ENCODE data around the gene CKLF.

The CKLF gene

DNA sequence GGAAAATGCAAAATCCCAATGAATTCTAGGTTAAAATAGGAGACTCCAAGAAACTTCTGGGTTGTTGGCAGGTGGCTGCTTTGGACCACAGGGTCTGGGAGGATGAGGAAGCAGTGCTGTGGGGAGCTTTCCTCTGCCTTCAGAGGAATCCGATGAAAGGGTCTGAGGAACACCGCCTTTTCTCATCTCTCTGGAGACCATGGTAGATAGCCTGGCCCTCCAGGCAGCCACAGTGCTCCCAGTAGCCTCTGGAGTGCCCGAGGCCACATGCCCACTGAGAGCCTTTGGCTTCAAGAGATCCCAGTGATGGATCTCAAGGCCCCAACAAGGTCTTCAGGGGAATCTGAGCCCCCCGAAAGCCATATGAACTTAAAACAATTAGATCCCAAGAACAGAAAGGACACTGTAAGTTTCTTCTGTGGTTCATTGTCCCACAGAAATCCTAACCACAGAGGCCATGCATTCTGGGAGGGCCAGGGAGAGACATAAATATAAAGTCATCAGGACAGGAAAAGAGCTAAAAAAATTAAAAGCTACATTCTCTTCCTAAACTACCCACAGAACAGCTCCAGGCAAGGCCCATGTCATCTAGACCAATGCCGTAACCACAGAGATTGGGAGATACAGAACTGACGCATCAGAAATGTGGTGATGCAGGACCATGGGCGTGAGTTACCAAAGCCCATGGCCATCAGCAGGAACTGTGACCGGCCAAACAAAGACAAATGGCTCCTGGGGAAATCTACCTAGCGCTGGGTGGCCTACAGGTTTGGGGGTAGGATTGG is 26.8 kb upstream of the CKLF start:
- H4K8ac ChIP-seq (ENCODE audit: low read depth, low read length) = no peak overlapping the region
- no peak overlapping the region for H3K18ac ChIP-seq (ENCODE audit: low read length)
- H3K56ac ChIP-seq (ENCODE audit: low read length) = no peak overlapping the region
- H3K4me2 ChIP-seq (ENCODE audit: low read length) = no peak overlapping the region
- H2BK15ac ChIP-seq (replicated peaks; ENCODE audit: low read depth) = no peak overlapping the region
- no peak overlapping the region for H2AK5ac ChIP-seq (ENCODE audit: low read length)
- no peak overlapping the region for H3K4ac ChIP-seq (ENCODE audit: low read depth, low read length)
- no peaks in the 10 kb centered on the region for H3K79me2 ChIP-seq (ENCODE audit: control insufficient read depth, insufficient read depth, low read length)
- no peak for DNase-seq
- H3K23ac ChIP-seq (ENCODE audit: low read length) = no peak overlapping the region
- no peaks in the 10 kb centered on the region for H3K27me3 ChIP-seq (ENCODE audit: insufficient read depth, low read length, poor library complexity)
- no CpG with 5 or more reads among the region's 9 CpGs for WGBS (ENCODE audit: extremely low coverage, insufficient coverage, low lambda C conversion rate)
- no peak overlapping the region for H3K9ac ChIP-seq (ENCODE audit: low read length)
- H3K79me1 ChIP-seq (ENCODE audit: low read length) = no peaks in the 10 kb centered on the region
- no peak overlapping the region for H3K27ac ChIP-seq (ENCODE audit: low read depth, low read length)
- no peak overlapping the region for H2BK5ac ChIP-seq (ENCODE audit: low read length)
- no peaks in the 10 kb centered on the region for H3K4me1 ChIP-seq (ENCODE audit: control insufficient read depth, low read depth, low read length)
- H3K4me3 ChIP-seq (ENCODE audit: low read length) = no peak overlapping the region
- H2BK120ac ChIP-seq (ENCODE audit: low read depth, low read length) = no peak overlapping the region
- no peak overlapping the region for H4K5ac ChIP-seq (ENCODE audit: low read length)
- no peaks in the 10 kb centered on the region for H3K36me3 ChIP-seq (ENCODE audit: control insufficient read depth, insufficient read depth, low read length)

- no peak overlapping the region for H3K4ac ChIP-seq (ENCODE audit: low read depth, low read length)
- no peak overlapping the region for H3K9ac ChIP-seq (ENCODE audit: low read length)
- H3K4me2 ChIP-seq (ENCODE audit: low read length) = no peak overlapping the region
- H2BK120ac ChIP-seq (ENCODE audit: low read depth, low read length) = no peak overlapping the region
- no peak overlapping the region for H2BK5ac ChIP-seq (ENCODE audit: low read length)
- no peaks in the 10 kb centered on the region for H3K79me2 ChIP-seq (ENCODE audit: control insufficient read depth, insufficient read depth, low read length)
- no peak overlapping the region for H3K18ac ChIP-seq (ENCODE audit: low read length)
- no peak overlapping the region for H2AK5ac ChIP-seq (ENCODE audit: low read length)
- H3K27me3 ChIP-seq (ENCODE audit: insufficient read depth, low read length, poor library complexity) = no peaks in the 10 kb centered on the region
- H4K5ac ChIP-seq (ENCODE audit: low read length) = no peak overlapping the region
- no peak overlapping the region for H3K23ac ChIP-seq (ENCODE audit: low read length)
- H4K8ac ChIP-seq (ENCODE audit: low read depth, low read length) = no peak overlapping the region
- H2BK15ac ChIP-seq (replicated peaks; ENCODE audit: low read depth) = no peak overlapping the region
- no CpG with 5 or more reads among the region's 5 CpGs for WGBS (ENCODE audit: extremely low coverage, insufficient coverage, low lambda C conversion rate)
- no peak overlapping the region for H3K56ac ChIP-seq (ENCODE audit: low read length)
- DNase-seq = no peak
- H3K36me3 ChIP-seq (ENCODE audit: control insufficient read depth, insufficient read depth, low read length) = no peaks in the 10 kb centered on the region
- H3K4me3 ChIP-seq (ENCODE audit: low read length) = no peak overlapping the region
- H3K27ac ChIP-seq (ENCODE audit: low read depth, low read length) = no peak overlapping the region
- no peaks in the 10 kb centered on the region for H3K4me1 ChIP-seq (ENCODE audit: control insufficient read depth, low read depth, low read length)
- H3K79me1 ChIP-seq (ENCODE audit: low read length) = no peaks in the 10 kb centered on the region
Observed at GRCh38 chr16:66528294-66528693, 24.1 kb upstream of the CKLF start.

DNA sequence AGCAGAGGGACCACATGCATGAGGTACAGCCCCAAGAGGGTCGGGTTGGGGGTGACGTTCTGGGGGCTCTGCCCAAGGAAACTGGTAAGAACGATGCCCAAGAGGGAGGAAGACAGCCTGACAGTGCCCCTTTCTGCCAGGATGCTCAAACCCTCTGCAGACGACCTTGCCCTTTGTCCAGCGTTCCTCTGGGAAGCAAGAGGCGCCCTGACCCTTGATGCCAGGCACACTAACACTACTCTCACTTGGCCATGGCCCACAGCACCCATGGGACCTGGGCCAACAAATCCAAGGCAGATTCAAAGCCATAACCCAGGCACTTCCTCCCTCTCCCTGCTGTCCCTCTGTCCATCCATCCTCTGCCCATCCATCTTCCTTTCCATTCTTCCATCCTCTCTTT is 22.9 kb upstream of the CKLF start:
- Histone ChIP-seq H3K36me3 (ENCODE audit: control insufficient read depth, insufficient read depth, low read length) (no peaks in the 10 kb centered on the region), H3K4me2 (ENCODE audit: low read length) (no peak overlapping the region), H4K8ac (ENCODE audit: low read depth, low read length) (no peak overlapping the region), H2BK120ac (ENCODE audit: low read depth, low read length) (no peak overlapping the region), H3K4me3 (ENCODE audit: low read length) (no peak overlapping the region), H3K23ac (ENCODE audit: low read length) (no peak overlapping the region), H2BK15ac (replicated peaks; ENCODE audit: low read depth) (no peak overlapping the region), H3K27ac (ENCODE audit: low read depth, low read length) (no peak overlapping the region), H3K9ac (ENCODE audit: low read length) (no peak overlapping the region), H3K56ac (ENCODE audit: low read length) (no peak overlapping the region), H4K5ac (ENCODE audit: low read length) (no peak overlapping the region), H3K18ac (ENCODE audit: low read length) (no peak overlapping the region), H3K79me2 (ENCODE audit: control insufficient read depth, insufficient read depth, low read length) (no peaks in the 10 kb centered on the region), H3K27me3 (ENCODE audit: insufficient read depth, low read length, poor library complexity) (no peaks in the 10 kb centered on the region), H3K4me1 (ENCODE audit: control insufficient read depth, low read depth, low read length) (no peaks in the 10 kb centered on the region), H2AK5ac (ENCODE audit: low read length) (no peak overlapping the region), H2BK5ac (ENCODE audit: low read length) (no peak overlapping the region), H3K4ac (ENCODE audit: low read depth, low read length) (no peak overlapping the region), H3K79me1 (ENCODE audit: low read length) (no peaks in the 10 kb centered on the region)
- no CpG with 5 or more reads among the region's 6 CpGs for WGBS (ENCODE audit: extremely low coverage, insufficient coverage, low lambda C conversion rate)
- DNase-seq = no peak

- Histone ChIP-seq H3K4me3 (ENCODE audit: low read length) (no peak overlapping the region), H3K36me3 (ENCODE audit: control insufficient read depth, insufficient read depth, low read length) (no peaks in the 10 kb centered on the region), H3K27ac (ENCODE audit: low read depth, low read length) (no peak overlapping the region), H3K4me2 (ENCODE audit: low read length) (no peak overlapping the region), H3K4ac (ENCODE audit: low read depth, low read length) (no peak overlapping the region), H4K8ac (ENCODE audit: low read depth, low read length) (no peak overlapping the region), H2BK5ac (ENCODE audit: low read length) (no peak overlapping the region), H3K79me2 (ENCODE audit: control insufficient read depth, insufficient read depth, low read length) (no peaks in the 10 kb centered on the region), H3K56ac (ENCODE audit: low read length) (no peak overlapping the region), H2AK5ac (ENCODE audit: low read length) (no peak overlapping the region), H3K9ac (ENCODE audit: low read length) (no peak overlapping the region), H3K79me1 (ENCODE audit: low read length) (no peaks in the 10 kb centered on the region), H3K18ac (ENCODE audit: low read length) (no peak overlapping the region), H3K27me3 (ENCODE audit: insufficient read depth, low read length, poor library complexity) (no peaks in the 10 kb centered on the region), H2BK120ac (ENCODE audit: low read depth, low read length) (no peak overlapping the region), H3K23ac (ENCODE audit: low read length) (no peak overlapping the region), H4K5ac (ENCODE audit: low read length) (no peak overlapping the region), H3K4me1 (ENCODE audit: control insufficient read depth, low read depth, low read length) (no peaks in the 10 kb centered on the region), H2BK15ac (replicated peaks; ENCODE audit: low read depth) (no peak overlapping the region)
- no CpG with 5 or more reads among the region's 1 CpG for WGBS (ENCODE audit: extremely low coverage, insufficient coverage, low lambda C conversion rate)
- DNase-seq = peak; percentile 73
Observed at GRCh38 chr16:66534376-66534799, 18.0 kb upstream of the CKLF start.

- Histone ChIP-seq H3K79me2 (ENCODE audit: control insufficient read depth, insufficient read depth, low read length) (no peaks in the 10 kb centered on the region), H3K4me3 (ENCODE audit: low read length) (no peak overlapping the region), H4K5ac (ENCODE audit: low read length) (no peak overlapping the region), H2BK120ac (ENCODE audit: low read depth, low read length) (no peak overlapping the region), H3K4me2 (ENCODE audit: low read length) (no peak overlapping the region), H3K23ac (ENCODE audit: low read length) (no peak overlapping the region), H3K4ac (ENCODE audit: low read depth, low read length) (no peak overlapping the region), H4K8ac (ENCODE audit: low read depth, low read length) (no peak overlapping the region), H3K36me3 (ENCODE audit: control insufficient read depth, insufficient read depth, low read length) (no peaks in the 10 kb centered on the region), H3K18ac (ENCODE audit: low read length) (no peak overlapping the region), H3K56ac (ENCODE audit: low read length) (no peak overlapping the region), H3K79me1 (ENCODE audit: low read length) (no peaks in the 10 kb centered on the region), H3K9ac (ENCODE audit: low read length) (no peak overlapping the region), H3K4me1 (ENCODE audit: control insufficient read depth, low read depth, low read length) (no peaks in the 10 kb centered on the region), H3K27me3 (ENCODE audit: insufficient read depth, low read length, poor library complexity) (no peaks in the 10 kb centered on the region), H3K27ac (ENCODE audit: low read depth, low read length) (no peak overlapping the region), H2BK15ac (replicated peaks; ENCODE audit: low read depth) (no peak overlapping the region), H2AK5ac (ENCODE audit: low read length) (no peak overlapping the region), H2BK5ac (ENCODE audit: low read length) (no peak overlapping the region)
- WGBS (ENCODE audit: extremely low coverage, insufficient coverage, low lambda C conversion rate) = no CpG with 5 or more reads among the region's 4 CpGs
- no peak for DNase-seq
Observed at GRCh38 chr16:66536525-66536924, 15.9 kb upstream of the CKLF start.

DNA sequence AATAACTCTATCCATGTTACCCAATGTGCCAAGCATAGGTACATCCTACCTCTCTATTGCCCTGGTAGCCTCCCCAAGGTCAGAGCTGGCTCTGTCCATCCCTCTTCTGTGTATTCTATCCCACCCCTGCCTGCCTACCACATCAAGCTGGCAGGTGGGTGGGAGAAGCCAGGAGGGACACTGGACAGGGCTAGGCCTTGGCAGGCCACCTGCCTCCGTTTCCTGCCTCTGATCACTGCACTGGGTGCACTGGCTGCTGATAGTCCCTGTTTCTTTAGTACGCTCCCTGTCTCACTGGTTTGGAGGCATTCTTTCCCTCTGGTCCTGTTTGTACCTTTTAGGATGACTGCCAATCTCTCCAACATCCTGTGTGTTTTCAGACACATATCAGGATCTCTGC is 15.1 kb upstream of the CKLF start:
- Histone ChIP-seq H3K18ac (ENCODE audit: low read length) (no peak overlapping the region), H3K79me2 (ENCODE audit: control insufficient read depth, insufficient read depth, low read length) (no peaks in the 10 kb centered on the region), H3K56ac (ENCODE audit: low read length) (no peak overlapping the region), H3K27me3 (ENCODE audit: insufficient read depth, low read length, poor library complexity) (no peaks in the 10 kb centered on the region), H3K36me3 (ENCODE audit: control insufficient read depth, insufficient read depth, low read length) (no peaks in the 10 kb centered on the region), H3K4ac (ENCODE audit: low read depth, low read length) (no peak overlapping the region), H3K4me1 (ENCODE audit: control insufficient read depth, low read depth, low read length) (no peaks in the 10 kb centered on the region), H2BK15ac (replicated peaks; ENCODE audit: low read depth) (no peak overlapping the region), H2AK5ac (ENCODE audit: low read length) (no peak overlapping the region), H3K4me3 (ENCODE audit: low read length) (no peak overlapping the region), H3K23ac (ENCODE audit: low read length) (no peak overlapping the region), H3K4me2 (ENCODE audit: low read length) (no peak overlapping the region), H3K27ac (ENCODE audit: low read depth, low read length) (no peak overlapping the region), H3K9ac (ENCODE audit: low read length) (no peak overlapping the region), H2BK120ac (ENCODE audit: low read depth, low read length) (no peak overlapping the region), H4K8ac (ENCODE audit: low read depth, low read length) (no peak overlapping the region), H4K5ac (ENCODE audit: low read length) (no peak overlapping the region), H3K79me1 (ENCODE audit: low read length) (no peaks in the 10 kb centered on the region), H2BK5ac (ENCODE audit: low read length) (no peak overlapping the region)
- WGBS (ENCODE audit: extremely low coverage, insufficient coverage, low lambda C conversion rate) = no CpG with 5 or more reads among the region's 2 CpGs
- DNase-seq = no peak

Data from mesendoderm (in vitro differentiated cells).